IPS-18a (cell line): ENCODE results near the gene OAS2.
"Not testable (repeated sequence)": the region's sequence is repeated elsewhere in the genome, so short reads cannot be mapped to it uniquely, and the experiment has no call there.

Source experiments
- H3K27ac ChIP-seq: one replicate; pipeline ENCODE4 v1.5.1; 2013; ENCODE audit warnings: low read length
- H3K27me3 ChIP-seq: one replicate; pipeline ENCODE4 v1.6.1; 2013; ENCODE audit warnings: mild to moderate bottlenecking, low read length; ENCODE audit not compliant: control insufficient read depth, insufficient read depth
- H3K36me3 ChIP-seq: one replicate; pipeline ENCODE4 v1.6.1; 2013; ENCODE audit warnings: low read depth, low read length; ENCODE audit not compliant: control insufficient read depth
- H3K4me1 ChIP-seq: one replicate; pipeline ENCODE4 v1.6.1; 2013; ENCODE audit warnings: low read depth, low read length; ENCODE audit not compliant: control insufficient read depth
- H3K4me3 ChIP-seq: one replicate; pipeline ENCODE4 v1.5.1; 2013; ENCODE audit warnings: low read length
- H3K9ac ChIP-seq: one replicate; pipeline ENCODE4 v1.6.1; 2013; ENCODE audit warnings: mild to moderate bottlenecking, low read length, moderate library complexity
- H3K9me3 ChIP-seq: one replicate; pipeline ENCODE4 v1.6.1; 2013; ENCODE audit warnings: low read depth, low read length; ENCODE audit not compliant: control insufficient read depth

The OAS2 gene

DNA sequence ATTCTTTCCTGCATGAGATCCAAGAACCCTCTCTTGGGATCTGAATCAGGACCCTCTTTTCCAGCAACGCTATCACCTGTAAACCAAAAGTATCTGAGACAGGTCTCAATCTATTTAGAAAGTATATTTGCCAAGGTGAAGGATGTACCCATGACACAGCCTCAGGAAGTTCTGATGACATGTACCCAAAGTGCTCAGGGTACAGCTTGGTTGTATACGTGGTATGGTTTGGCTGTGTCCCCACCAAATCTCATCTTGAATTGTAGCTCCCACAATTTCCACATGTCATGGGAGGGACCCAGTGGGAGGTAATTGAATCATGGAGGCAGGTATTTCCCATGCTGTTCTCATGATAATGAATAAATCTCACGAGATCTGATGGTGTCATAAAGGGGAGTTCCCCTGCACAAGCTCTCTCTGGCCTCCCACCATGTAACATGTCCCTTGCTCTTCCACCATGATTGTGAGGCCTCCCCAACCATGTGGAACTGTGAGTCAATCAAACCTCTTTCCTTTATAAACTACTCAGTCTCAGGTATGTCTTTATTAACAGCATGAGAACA lies 10.6 kb downstream of the OAS2 start:
- H3K4me3 ChIP-seq, H3K9ac ChIP-seq, H3K27ac ChIP-seq, H3K9me3 ChIP-seq, H3K36me3 ChIP-seq, H3K27me3 ChIP-seq, H3K4me1 ChIP-seq: not testable (repeated sequence)

DNA sequence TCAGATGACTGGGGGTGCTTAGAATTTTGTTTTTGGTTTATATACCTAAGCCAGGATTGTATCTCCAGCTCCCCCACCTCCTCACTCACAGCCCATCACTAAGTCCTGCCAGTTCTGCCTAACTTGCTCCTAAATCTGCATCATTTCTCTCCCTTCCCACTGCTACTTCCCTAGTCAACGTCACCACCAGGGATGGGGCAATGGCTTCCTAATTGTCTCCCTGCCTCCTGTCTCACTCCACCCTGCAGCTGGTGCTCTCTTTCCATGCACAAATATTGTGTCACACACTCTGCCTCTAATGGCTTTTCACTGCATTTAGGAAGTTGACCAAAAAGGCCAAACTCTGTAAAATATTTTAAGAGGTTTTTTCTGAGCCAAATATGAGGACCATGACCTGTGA lies 11.5 kb downstream of the OAS2 start:
- no peaks in the 10 kb centered on the region for H3K36me3 ChIP-seq

DNA sequence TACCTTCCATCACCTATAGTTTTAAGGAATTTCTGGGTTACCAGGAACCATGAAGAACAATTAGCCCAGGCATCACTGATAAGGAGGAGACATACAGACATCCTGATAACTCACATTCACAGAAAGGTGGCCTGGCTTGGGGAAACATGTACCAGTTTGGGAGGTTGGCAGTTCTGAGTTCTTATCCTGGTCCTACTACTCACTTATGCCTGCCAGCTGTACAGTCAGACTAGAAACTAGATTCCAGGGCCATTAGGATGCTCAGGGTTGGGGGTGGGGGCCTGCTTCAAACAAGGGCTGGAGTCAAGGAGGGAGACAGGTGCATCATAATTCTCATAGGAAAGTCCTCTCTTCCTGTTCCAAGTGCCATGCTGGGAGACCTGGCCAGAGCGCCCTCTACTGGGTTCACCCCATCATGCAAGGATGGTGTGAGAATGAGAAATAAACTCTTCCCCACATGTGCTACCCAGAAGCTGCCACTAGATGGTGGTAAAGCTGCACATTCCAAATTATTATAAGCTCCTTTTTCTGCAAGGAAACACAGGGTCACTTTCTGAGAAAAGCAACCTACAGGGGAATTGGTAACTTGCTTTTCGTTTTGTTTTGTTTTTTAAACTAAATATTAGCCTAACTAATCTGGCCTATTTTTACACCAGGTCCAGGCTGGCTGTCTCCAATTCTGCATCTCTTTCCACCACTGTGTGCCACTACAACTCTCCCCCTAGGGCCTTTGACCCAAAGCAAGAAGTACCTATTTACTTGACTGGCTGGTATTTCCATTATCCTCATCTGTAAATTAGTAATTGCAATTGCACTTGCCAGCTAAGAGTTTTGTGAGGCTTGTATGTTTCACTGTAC lies 14.5 kb downstream of the OAS2 start:
- Histone ChIP-seq H3K27me3 (no peaks in the 10 kb centered on the region), H3K36me3 (no peaks in the 10 kb centered on the region)

More for the DNA sequence above, 11.5 kb downstream of the OAS2 start:
- no peak overlapping the region for H3K4me3 ChIP-seq
- peaks cover 8% of the 10 kb centered on the region for H3K4me1 ChIP-seq
- H3K9ac ChIP-seq, result no peak overlapping the region
- no peak overlapping the region for H3K27ac ChIP-seq
- no peaks in the 10 kb centered on the region for H3K27me3 ChIP-seq
- H3K9me3 ChIP-seq, result peaks cover 5% of the 10 kb centered on the region

DNA sequence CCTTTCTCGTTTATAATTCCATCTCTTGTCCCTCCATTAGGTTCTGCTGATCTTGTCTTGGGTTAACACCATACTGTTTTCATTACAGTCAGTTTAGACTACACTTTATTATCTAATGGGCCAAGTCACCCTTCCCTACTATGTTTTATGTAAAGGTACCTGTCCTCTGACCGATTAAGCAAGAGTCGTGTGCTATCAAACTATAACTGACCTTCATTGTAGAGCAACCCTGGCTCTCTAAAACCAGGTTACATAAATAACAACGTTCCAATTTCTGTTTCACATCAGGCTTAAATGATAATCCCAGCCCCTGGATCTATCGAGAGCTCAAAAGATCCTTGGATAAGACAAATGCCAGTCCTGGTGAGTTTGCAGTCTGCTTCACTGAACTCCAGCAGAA lies 16.7 kb downstream of the OAS2 start:
- no peaks in the 10 kb centered on the region for H3K27me3 ChIP-seq
- peaks cover 5% of the 10 kb centered on the region for H3K4me1 ChIP-seq
- H3K36me3 ChIP-seq, result no peaks in the 10 kb centered on the region
- no peaks in the 10 kb centered on the region for H3K9me3 ChIP-seq
- H3K4me3 ChIP-seq, result no peak overlapping the region
- no peak overlapping the region for H3K9ac ChIP-seq
- no peak overlapping the region for H3K27ac ChIP-seq

More for the DNA sequence above, 14.5 kb downstream of the OAS2 start:
- Histone ChIP-seq H3K4me1 (peaks cover 8% of the 10 kb centered on the region), H3K9ac (no peak overlapping the region), H3K9me3 (no peaks in the 10 kb centered on the region), H3K27ac (no peak overlapping the region), H3K4me3 (no peak overlapping the region)

DNA sequence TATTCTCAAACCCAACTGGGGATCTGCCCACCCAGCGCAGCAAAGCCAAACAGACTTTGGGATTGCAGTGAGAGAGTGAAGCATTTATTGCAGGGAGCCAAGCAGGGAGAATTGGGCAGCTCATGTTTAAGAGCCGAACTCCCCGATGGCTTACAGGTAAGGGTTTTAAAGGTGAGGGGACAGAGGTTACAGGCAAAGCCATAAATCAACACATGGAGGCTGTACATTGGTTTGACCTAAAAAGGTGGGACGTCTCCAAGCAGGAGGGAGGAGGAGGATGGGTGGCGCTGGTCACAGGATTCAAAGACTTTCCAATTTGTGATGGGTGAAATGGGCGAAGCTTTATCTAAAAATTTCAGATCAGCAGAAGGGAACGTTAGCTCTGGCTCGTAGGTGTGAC lies 18.2 kb downstream of the OAS2 start:
- H3K27ac ChIP-seq, result no peak overlapping the region
- no peaks in the 10 kb centered on the region for H3K4me1 ChIP-seq
- H3K36me3 ChIP-seq, result no peaks in the 10 kb centered on the region
- H3K27me3 ChIP-seq, result no peaks in the 10 kb centered on the region
- no peak overlapping the region for H3K9ac ChIP-seq
- no peaks in the 10 kb centered on the region for H3K9me3 ChIP-seq
- H3K4me3 ChIP-seq, result no peak overlapping the region

DNA sequence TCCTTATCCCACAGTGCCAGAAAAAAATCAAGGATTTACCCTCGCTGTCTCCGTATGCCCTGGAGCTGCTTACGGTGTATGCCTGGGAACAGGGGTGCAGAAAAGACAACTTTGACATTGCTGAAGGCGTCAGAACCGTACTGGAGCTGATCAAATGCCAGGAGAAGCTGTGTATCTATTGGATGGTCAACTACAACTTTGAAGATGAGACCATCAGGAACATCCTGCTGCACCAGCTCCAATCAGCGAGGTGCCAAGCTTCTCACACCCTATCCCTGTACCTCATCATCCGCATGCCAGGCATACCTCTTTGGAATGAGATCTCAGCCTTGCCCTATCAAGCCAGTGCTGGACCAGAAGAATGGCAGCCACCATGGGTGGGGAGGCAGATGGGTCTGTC lies 19.2 kb downstream of the OAS2 start:
- no peak overlapping the region for H3K9ac ChIP-seq
- H3K4me1 ChIP-seq, result no peaks in the 10 kb centered on the region
- H3K27ac ChIP-seq, result no peak overlapping the region
- H3K9me3 ChIP-seq, result no peaks in the 10 kb centered on the region
- no peaks in the 10 kb centered on the region for H3K36me3 ChIP-seq
- no peaks in the 10 kb centered on the region for H3K27me3 ChIP-seq
- H3K4me3 ChIP-seq, result no peak overlapping the region

DNA sequence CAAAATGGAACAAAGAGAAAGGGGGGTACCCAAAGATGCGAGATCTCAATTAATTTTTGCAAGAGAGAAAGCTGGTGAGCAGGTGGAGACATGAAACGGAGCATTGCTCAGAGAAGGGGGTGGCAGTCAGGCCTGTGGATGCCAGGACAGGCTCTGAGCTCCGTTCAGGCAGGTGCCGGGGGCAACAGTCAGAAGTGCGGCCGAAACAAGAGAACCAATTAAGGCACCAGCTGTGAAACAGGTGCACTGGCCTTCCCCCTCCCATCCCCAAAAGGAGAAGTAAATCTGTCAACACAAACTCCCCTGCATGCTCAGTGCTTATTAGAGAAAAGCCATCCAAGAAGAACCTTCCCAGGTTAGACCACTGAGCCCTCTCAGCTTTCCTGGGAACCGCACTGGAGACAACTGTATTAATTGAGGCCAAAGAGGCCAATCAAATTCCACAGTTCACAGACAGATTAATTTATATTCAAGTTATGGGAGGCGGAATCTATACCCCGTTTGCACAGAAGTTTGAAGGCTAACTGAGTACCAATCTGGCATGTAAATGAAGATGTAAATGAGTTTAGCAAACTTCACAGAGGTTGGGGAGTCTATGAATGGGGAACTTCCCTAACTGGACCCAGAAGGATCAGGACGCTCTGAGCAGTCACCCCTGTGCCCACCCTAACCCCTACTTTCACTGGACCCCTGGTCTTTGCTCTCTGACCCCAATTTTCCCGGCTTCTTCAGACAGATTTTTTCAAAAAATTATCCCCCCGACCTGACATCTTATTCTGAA lies 20.9 kb downstream of the OAS2 start:
- Histone ChIP-seq H3K4me1 (no peaks in the 10 kb centered on the region), H3K9ac (no peak overlapping the region), H3K36me3 (no peaks in the 10 kb centered on the region), H3K27ac (no peak overlapping the region), H3K9me3 (no peaks in the 10 kb centered on the region), H3K4me3 (no peak overlapping the region), H3K27me3 (no peaks in the 10 kb centered on the region)

DNA sequence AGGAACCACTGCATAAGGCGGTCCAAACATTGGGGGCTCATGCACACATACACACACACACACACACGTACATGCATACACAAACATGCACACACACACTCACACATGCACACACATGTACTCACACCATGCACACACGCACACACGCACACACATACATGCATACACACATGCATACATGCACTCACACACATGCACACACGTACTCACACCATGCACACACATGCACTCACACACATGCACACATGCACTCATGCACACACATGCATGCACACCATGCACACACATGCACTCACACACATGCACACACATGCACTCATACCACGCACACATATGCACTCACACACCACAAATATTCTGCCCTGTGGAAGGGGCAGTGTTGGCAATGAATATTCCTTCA lies 22.1 kb downstream of the OAS2 start:
- Histone ChIP-seq H3K9me3 (no peaks in the 10 kb centered on the region), H3K9ac (no peak overlapping the region), H3K4me1 (no peaks in the 10 kb centered on the region), H3K27me3 (no peaks in the 10 kb centered on the region), H3K4me3 (no peak overlapping the region), H3K36me3 (no peaks in the 10 kb centered on the region), H3K27ac (no peak overlapping the region)

DNA sequence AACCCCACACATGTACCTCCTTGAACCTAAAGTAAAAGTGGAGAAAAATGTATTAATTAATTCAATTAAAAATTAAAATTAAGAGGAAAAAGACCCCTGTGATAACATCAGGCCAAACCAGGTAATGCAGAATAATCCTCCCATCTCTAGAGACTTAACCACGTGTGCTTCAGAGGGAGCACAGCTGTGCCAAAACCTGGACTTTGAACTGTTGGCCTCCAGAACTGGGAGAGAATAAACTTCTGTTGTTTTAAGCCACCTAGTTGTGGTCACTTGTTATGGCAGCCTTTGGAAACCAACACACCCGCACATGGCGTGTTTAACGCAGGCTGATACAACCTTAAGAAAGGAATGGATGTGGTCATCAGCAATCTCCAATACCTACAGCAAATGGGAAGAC lies 23.8 kb downstream of the OAS2 start:
- H3K9ac ChIP-seq, result no peak overlapping the region
- H3K4me3 ChIP-seq, result no peak overlapping the region
- H3K27me3 ChIP-seq, result no peaks in the 10 kb centered on the region
- no peaks in the 10 kb centered on the region for H3K36me3 ChIP-seq
- no peak overlapping the region for H3K27ac ChIP-seq
- no peaks in the 10 kb centered on the region for H3K9me3 ChIP-seq
- H3K4me1 ChIP-seq, result no peaks in the 10 kb centered on the region

DNA sequence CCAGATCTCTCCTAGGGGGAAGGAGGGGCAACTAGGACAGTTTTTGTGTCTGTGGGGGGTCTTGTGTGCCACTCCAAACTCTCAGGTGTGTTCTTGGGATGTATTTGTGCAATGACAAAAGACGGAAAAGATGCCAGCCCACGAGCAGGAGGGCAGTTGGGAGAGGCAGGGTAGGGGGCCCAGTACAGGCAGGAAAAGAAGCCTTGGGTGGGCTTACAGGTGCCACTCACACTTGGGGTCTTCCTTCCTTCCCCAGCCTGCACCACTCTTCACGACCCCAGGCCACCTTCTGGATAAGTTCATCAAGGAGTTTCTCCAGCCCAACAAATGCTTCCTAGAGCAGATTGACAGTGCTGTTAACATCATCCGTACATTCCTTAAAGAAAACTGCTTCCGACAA lies 24.4 kb downstream of the OAS2 start:
- Histone ChIP-seq H3K9me3 (no peaks in the 10 kb centered on the region), H3K27me3 (no peaks in the 10 kb centered on the region)

DNA sequence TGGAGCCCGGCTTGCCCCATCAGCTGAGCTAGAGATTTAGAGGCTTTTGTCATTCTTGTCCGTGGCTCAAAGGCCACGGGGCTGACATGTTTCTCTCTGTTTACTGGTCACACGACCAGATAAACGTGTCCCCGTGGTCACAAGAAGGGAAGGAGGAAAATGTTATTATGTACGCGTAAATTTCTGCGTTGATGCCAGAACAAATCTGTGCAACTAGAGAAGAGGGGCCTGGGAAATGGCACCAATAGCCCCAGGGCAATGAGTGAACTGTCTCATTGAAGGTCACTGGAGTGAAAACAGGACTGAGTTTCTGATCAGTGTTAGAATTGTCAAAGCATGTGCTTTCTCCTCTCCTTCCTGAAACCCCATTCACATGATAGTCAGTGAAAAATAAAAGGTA lies 25.3 kb downstream of the OAS2 start:
- Histone ChIP-seq H3K9ac (no peak overlapping the region), H3K36me3 (no peaks in the 10 kb centered on the region), H3K4me3 (no peak overlapping the region), H3K27me3 (no peaks in the 10 kb centered on the region), H3K27ac (no peak overlapping the region), H3K9me3 (no peaks in the 10 kb centered on the region), H3K4me1 (no peaks in the 10 kb centered on the region)

More for the DNA sequence above, 24.4 kb downstream of the OAS2 start:
- Histone ChIP-seq H3K9ac (no peak overlapping the region), H3K36me3 (no peaks in the 10 kb centered on the region), H3K4me1 (no peaks in the 10 kb centered on the region), H3K4me3 (no peak overlapping the region), H3K27ac (no peak overlapping the region)
